Lower leg skin (tissue), 3 donors: ENCODE measurements around the gene TAB3.

Experiments used
- CTCF ChIP-seq, 3 donors: fragments of 450-650 bp; IDR thresholded peaks; one replicate each; pipeline ENCODE4 v1.5.1; 2016; ENCODE audit warnings: antibody characterized with exemption in 3 of 3, mild to moderate bottlenecking in 3 of 3, moderate library complexity in 2 of 3
- POLR2A ChIP-seq, 2 donors: fragments of 450-650 bp; IDR thresholded peaks; one replicate each; pipeline ENCODE4 v1.6.1; 2016 to 2017; ENCODE audit warnings: antibody characterized with exemption in 2 of 2, mild to moderate bottlenecking in 1 of 2, moderate library complexity in 1 of 2

DNA sequence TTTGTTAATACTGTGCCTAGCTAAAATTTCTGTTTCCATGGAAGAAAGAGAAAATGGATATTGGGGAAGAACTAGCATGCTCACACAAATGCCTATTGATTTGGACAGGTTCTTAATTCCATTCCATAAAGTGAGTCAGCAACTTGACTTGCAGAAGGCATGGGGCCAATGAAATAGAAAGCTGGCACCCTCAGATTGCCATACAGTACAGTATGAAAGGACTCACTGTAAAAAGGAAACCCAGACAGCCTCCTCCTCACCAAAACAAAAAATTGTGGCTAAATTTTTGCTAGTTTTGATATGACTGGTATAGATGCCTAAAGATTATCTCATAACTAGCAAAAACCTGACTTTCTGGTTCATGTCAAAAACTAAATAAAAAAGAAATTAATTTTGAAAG is 11.2 kb upstream of the TAB3 start:
- no peak for TF ChIP-seq CTCF (IDR thresholded peaks at IDR 0.05)
- TF ChIP-seq POLR2A (IDR thresholded peaks at IDR 0.05) = no peak
